ENCODE results near the gene TENT4B. TPM values are rescaled to one million over a fixed set of nuclear protein-coding genes. Genes with fewer than 3 reads are reported as not detected.

TENT4B gene
- total and polyA plus RNA-seq, 2 donors (not counting 1 experiment from before 2014, with no cell fraction given) = 11.1 to 12.2 TPM

DNA sequence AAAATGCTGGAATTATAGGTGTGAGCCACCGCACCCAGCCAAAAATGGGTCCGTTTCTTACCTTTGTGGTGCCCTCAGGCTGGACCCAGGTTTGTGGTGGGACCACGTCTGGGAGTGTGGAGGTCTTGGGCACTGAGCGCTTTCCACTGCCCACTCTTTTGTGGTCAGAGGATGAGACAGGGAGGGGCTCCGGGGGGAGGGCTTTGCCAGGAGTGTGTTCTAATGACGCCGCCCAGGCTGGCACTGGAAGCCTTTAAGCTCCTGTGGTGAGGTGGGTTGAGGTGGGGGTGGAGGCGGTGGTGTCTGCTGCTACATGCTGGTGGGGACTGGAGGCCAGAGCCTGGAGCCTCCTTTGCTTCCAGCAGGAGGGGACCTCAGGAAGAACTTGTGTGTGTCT, 100.4 kb downstream of the TENT4B start:
- Histone ChIP-seq H3K27me3 (ENCODE audit: control insufficient read depth, insufficient read depth, low read length) (no peaks in the 10 kb centered on the region), H3K4me3 (replicated peaks in 1 of 4; ENCODE audit: control extremely low read depth in 1 of 4, insufficient read depth in 1 of 4, low read depth in 3 of 4, low read length in 4 of 4) (no peak overlapping the region), H3K9me3 (ENCODE audit: control insufficient read depth, insufficient read depth, low read depth, low read length) (no peaks in the 10 kb centered on the region), H3K79me2 (ENCODE audit: control insufficient read depth, insufficient read depth, low read length) (no peaks in the 10 kb centered on the region), H3K27ac (ENCODE audit: insufficient read depth, low read length) (no peak overlapping the region), H3K4me2 (ENCODE audit: extremely low read depth, insufficient read depth, low read length) (no peak overlapping the region), H3K4me1 (ENCODE audit: control insufficient read depth, extremely low read depth, insufficient read depth, low read length) (peaks cover 5% of the 10 kb centered on the region), H4K20me1 (ENCODE audit: control insufficient read depth, extremely low read depth, insufficient read depth, low read length) (no peaks in the 10 kb centered on the region), H2AFZ (ENCODE audit: low read length) (no peak overlapping the region), H3K36me3 (ENCODE audit: control insufficient read depth, insufficient read depth, low read length) (no peaks in the 10 kb centered on the region), H3K9ac (ENCODE audit: insufficient read depth, low read length) (no peak overlapping the region)
- no peak for DNase-seq (ENCODE audit: low read depth in 2 of 2)
- TF ChIP-seq EZH2 (IDR thresholded peaks at IDR 0.05; ENCODE audit: low read length, missing control alignments) = no peak
- TF ChIP-seq, protein P1, sequence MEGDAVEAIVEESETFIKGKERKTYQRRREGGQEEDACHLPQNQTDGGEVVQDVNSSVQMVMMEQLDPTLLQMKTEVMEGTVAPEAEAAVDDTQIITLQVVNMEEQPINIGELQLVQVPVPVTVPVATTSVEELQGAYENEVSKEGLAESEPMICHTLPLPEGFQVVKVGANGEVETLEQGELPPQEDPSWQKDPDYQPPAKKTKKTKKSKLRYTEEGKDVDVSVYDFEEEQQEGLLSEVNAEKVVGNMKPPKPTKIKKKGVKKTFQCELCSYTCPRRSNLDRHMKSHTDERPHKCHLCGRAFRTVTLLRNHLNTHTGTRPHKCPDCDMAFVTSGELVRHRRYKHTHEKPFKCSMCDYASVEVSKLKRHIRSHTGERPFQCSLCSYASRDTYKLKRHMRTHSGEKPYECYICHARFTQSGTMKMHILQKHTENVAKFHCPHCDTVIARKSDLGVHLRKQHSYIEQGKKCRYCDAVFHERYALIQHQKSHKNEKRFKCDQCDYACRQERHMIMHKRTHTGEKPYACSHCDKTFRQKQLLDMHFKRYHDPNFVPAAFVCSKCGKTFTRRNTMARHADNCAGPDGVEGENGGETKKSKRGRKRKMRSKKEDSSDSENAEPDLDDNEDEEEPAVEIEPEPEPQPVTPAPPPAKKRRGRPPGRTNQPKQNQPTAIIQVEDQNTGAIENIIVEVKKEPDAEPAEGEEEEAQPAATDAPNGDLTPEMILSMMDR (conservative IDR thresholded peaks at IDR 0.05 in 1 of 2, IDR thresholded peaks at IDR 0.05 in 1 of 2; ENCODE audit: low read depth in 1 of 2, low read length in 2 of 2) = no peak

DNA sequence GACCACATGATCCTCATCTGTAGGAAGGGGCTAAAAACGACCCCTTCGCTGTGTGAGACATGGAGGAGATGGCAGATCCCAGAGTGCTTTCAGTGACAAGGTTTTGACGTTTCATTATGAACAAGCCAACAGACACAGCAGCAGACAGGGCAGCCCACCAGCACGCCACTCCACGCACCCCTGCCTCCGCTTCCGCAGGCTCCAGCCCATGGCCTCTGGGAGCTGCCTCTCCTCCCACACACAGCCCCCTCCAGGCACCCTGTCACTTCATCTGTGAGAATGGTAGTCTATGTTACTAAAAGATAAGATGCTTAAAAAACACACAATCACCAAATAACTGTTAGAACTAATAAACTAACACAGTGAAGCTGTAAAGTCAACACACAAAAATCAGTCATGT, 101.0 kb downstream of the TENT4B start:
- no peak overlapping the region for H3K4me2 ChIP-seq (ENCODE audit: extremely low read depth, insufficient read depth, low read length)

DNA sequence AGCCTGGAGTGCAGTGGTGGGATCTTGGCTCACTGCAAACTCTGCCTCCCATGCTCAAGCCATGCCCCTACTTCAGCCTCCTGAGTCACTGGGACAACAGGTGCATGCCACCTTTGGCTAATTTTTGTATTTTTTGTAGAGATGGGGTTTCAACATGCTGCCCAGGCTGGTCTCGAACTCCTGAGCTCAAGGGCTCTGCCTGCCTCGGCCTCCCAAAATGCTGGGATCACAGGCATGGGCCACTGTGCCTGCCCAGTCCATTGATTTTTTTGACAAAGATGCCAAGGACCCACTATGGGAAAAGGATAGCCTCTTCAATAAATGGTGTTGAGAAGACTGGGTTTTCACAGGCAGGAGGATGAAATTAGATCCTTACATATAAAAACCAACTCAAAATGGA, 102.4 kb downstream of the TENT4B start:
- H4K20me1 ChIP-seq (ENCODE audit: control insufficient read depth, extremely low read depth, insufficient read depth, low read length) = no peaks in the 10 kb centered on the region
- H3K9me3 ChIP-seq (ENCODE audit: control insufficient read depth, insufficient read depth, low read depth, low read length) = no peaks in the 10 kb centered on the region
- no peak overlapping the region for H2AFZ ChIP-seq (ENCODE audit: low read length)
- peaks cover 14% of the 10 kb centered on the region for H3K4me1 ChIP-seq (ENCODE audit: control insufficient read depth, extremely low read depth, insufficient read depth, low read length)
- TF ChIP-seq, protein P1 (conservative IDR thresholded peaks at IDR 0.05 in 1 of 2, IDR thresholded peaks at IDR 0.05 in 1 of 2; ENCODE audit: low read depth in 1 of 2, low read length in 2 of 2) = no peak
- TF ChIP-seq EZH2 (IDR thresholded peaks at IDR 0.05; ENCODE audit: low read length, missing control alignments) = no peak
- no peak for DNase-seq (ENCODE audit: low read depth in 2 of 2)
- no peaks in the 10 kb centered on the region for H3K36me3 ChIP-seq (ENCODE audit: control insufficient read depth, insufficient read depth, low read length)
- no peak overlapping the region for H3K27ac ChIP-seq (ENCODE audit: insufficient read depth, low read length)
- H3K27me3 ChIP-seq (ENCODE audit: control insufficient read depth, insufficient read depth, low read length) = no peaks in the 10 kb centered on the region
- no peak overlapping the region for H3K9ac ChIP-seq (ENCODE audit: insufficient read depth, low read length)
- no peaks in the 10 kb centered on the region for H3K79me2 ChIP-seq (ENCODE audit: control insufficient read depth, insufficient read depth, low read length)
- H3K4me2 ChIP-seq (ENCODE audit: extremely low read depth, insufficient read depth, low read length) = no peak overlapping the region
- H3K4me3 ChIP-seq (replicated peaks in 1 of 4; ENCODE audit: control extremely low read depth in 1 of 4, insufficient read depth in 1 of 4, low read depth in 3 of 4, low read length in 4 of 4) = no peak overlapping the region

More for the DNA sequence above, 101.0 kb downstream of the TENT4B start:
- H3K4me1 ChIP-seq (ENCODE audit: control insufficient read depth, extremely low read depth, insufficient read depth, low read length) = peaks cover 5% of the 10 kb centered on the region
- H3K36me3 ChIP-seq (ENCODE audit: control insufficient read depth, insufficient read depth, low read length) = no peaks in the 10 kb centered on the region
- no peak overlapping the region for H3K4me3 ChIP-seq (replicated peaks in 1 of 4; ENCODE audit: control extremely low read depth in 1 of 4, insufficient read depth in 1 of 4, low read depth in 3 of 4, low read length in 4 of 4)
- no peak overlapping the region for H3K27ac ChIP-seq (ENCODE audit: insufficient read depth, low read length)
- DNase-seq (ENCODE audit: low read depth in 2 of 2) = no peak
- no peaks in the 10 kb centered on the region for H3K27me3 ChIP-seq (ENCODE audit: control insufficient read depth, insufficient read depth, low read length)
- TF ChIP-seq, protein P1 (conservative IDR thresholded peaks at IDR 0.05 in 1 of 2, IDR thresholded peaks at IDR 0.05 in 1 of 2; ENCODE audit: low read depth in 1 of 2, low read length in 2 of 2) = no peak
- no peak for TF ChIP-seq EZH2 (IDR thresholded peaks at IDR 0.05; ENCODE audit: low read length, missing control alignments)
- H4K20me1 ChIP-seq (ENCODE audit: control insufficient read depth, extremely low read depth, insufficient read depth, low read length) = no peaks in the 10 kb centered on the region
- no peaks in the 10 kb centered on the region for H3K9me3 ChIP-seq (ENCODE audit: control insufficient read depth, insufficient read depth, low read depth, low read length)
- H3K79me2 ChIP-seq (ENCODE audit: control insufficient read depth, insufficient read depth, low read length) = no peaks in the 10 kb centered on the region
- no peak overlapping the region for H2AFZ ChIP-seq (ENCODE audit: low read length)
- H3K9ac ChIP-seq (ENCODE audit: insufficient read depth, low read length) = no peak overlapping the region
